Measurements from ENCODE around the gene CTDSPL.

GRCh38 chr3:37858742-37859141, 2.9 kb upstream of the CTDSPL start:
- TF ChIP-seq, protein P1, sequence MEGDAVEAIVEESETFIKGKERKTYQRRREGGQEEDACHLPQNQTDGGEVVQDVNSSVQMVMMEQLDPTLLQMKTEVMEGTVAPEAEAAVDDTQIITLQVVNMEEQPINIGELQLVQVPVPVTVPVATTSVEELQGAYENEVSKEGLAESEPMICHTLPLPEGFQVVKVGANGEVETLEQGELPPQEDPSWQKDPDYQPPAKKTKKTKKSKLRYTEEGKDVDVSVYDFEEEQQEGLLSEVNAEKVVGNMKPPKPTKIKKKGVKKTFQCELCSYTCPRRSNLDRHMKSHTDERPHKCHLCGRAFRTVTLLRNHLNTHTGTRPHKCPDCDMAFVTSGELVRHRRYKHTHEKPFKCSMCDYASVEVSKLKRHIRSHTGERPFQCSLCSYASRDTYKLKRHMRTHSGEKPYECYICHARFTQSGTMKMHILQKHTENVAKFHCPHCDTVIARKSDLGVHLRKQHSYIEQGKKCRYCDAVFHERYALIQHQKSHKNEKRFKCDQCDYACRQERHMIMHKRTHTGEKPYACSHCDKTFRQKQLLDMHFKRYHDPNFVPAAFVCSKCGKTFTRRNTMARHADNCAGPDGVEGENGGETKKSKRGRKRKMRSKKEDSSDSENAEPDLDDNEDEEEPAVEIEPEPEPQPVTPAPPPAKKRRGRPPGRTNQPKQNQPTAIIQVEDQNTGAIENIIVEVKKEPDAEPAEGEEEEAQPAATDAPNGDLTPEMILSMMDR (IDR thresholded peaks at IDR 0.05), result no peak
- no peak for TF ChIP-seq POLR2AphosphoS5 (IDR thresholded peaks at IDR 0.05)

Measured in sigmoid colon (tissue), 4 donors.